Caco-2 (cell line): ENCODE results near the gene RHOH. TPM values are rescaled to one million over a fixed set of nuclear protein-coding genes. Genes with fewer than 3 reads are reported as not detected.

Source experiments
- BruUV-seq: library from RNA; stranded (reverse); fragments of 400-500 nt; replicated peaks from 2 replicates; lab custom pipeline; 2021; lab: Mats Ljungman, UMichigan
- CTCF ChIA-PET: fragments of 300-600 bp; sonication (Branson Sonifier 250); formaldehyde crosslinking; loops from one replicate; lab custom pipeline; 2022; ENCODE audit warnings: antibody characterized with exemption; lab: Charles Lee
- POLR2A ChIA-PET: fragments of 300-600 bp; sonication (Branson Sonifier 250); formaldehyde crosslinking; loops from one replicate; lab custom pipeline; 2022; ENCODE audit warnings: antibody characterized with exemption; lab: Charles Lee
- DNase-seq, 2 experiments: peaks; one replicate each; pipeline versions ENCODE4 v3.0.0 to v3.0.0-alpha.2; 2020 to 2022
- H3K27me3 ChIP-seq: replicated peaks from 2 replicates; pipeline ENCODE4 v1.6.0; 2011; ENCODE audit warnings: low read length; ENCODE audit not compliant: control insufficient read depth, insufficient read depth
- H3K36me3 ChIP-seq: 2 replicates; pipeline ENCODE4 v1.5.1; 2011; ENCODE audit warnings: low read length; ENCODE audit not compliant: control insufficient read depth, insufficient read depth
- H3K4me1 ChIP-seq: fragments of 250-450 bp; sonication (Bioruptor Pico); 2 replicates; pipeline ENCODE4 v1.5.1; 2020; ENCODE audit warnings: mild to moderate bottlenecking
- H3K4me3 ChIP-seq: 2 replicates; pipeline ENCODE4 v1.5.1; 2011; ENCODE audit warnings: low read depth, mild to moderate bottlenecking, control low read depth, low read length
- H3K9me3 ChIP-seq: fragments of 250-450 bp; sonication (Bioruptor Pico); 2 replicates; pipeline ENCODE4 v1.5.1; 2020; ENCODE audit warnings: mild to moderate bottlenecking, moderate library complexity
- H3K27ac Mint-ChIP-seq: one replicate; pipeline ENCODE4 v1.8.0; 2022; ENCODE audit warnings: mixed read lengths; ENCODE audit not compliant: unreplicated experiment
- H3K27me3 Mint-ChIP-seq: one replicate; pipeline ENCODE4 v1.8.0; 2022; ENCODE audit warnings: mixed read lengths; ENCODE audit not compliant: insufficient read depth, unreplicated experiment
- H3K36me3 Mint-ChIP-seq: one replicate; pipeline ENCODE4 v1.8.0; 2022; ENCODE audit warnings: mild to moderate bottlenecking, mixed read lengths; ENCODE audit not compliant: insufficient read depth, unreplicated experiment
- H3K4me1 Mint-ChIP-seq: one replicate; pipeline ENCODE4 v1.8.0; 2022; ENCODE audit warnings: low read depth, mixed read lengths; ENCODE audit not compliant: unreplicated experiment
- H3K4me3 Mint-ChIP-seq: one replicate; pipeline ENCODE4 v1.8.0; 2022; ENCODE audit warnings: mild to moderate bottlenecking, moderate library complexity, mixed read lengths; ENCODE audit not compliant: unreplicated experiment
- H3K9me3 Mint-ChIP-seq: one replicate; pipeline ENCODE4 v1.8.0; 2022; ENCODE audit warnings: mixed read lengths; ENCODE audit not compliant: unreplicated experiment
- CTCF ChIP-seq, 2 experiments: fragments of 200-600 bp in 1 of 2; IDR thresholded peaks; 1 replicate in 1 of 2; 2 replicates in 1 of 2; pipeline versions ENCODE4 v1.5.1 to v1.8.0; 2011 to 2022; ENCODE audit warnings: antibody characterized with exemption in 1 of 2, control low read depth in 1 of 2, inconsistent platforms in 1 of 2, low read depth in 1 of 2, low read length in 1 of 2, mild to moderate bottlenecking in 1 of 2, moderate library complexity in 1 of 2; ENCODE audit not compliant: insufficient read depth in 1 of 2, severe bottlenecking in 1 of 2, unreplicated experiment in 1 of 2
- intact Hi-C: fragments of 100-400 bp; cut with micrococcal nuclease; formaldehyde crosslinking; loops from one replicate; pipeline ENCODE4 v1.10.0; 2022; ENCODE audit not compliant: unreplicated experiment
- total RNA-seq: library from RNA; stranded (reverse); gene quantifications from 2 replicates; pipeline ENCODE4 v1.2.3, GENCODE V29; 2022

Gene RHOH
- total RNA-seq, 1 experiment from 2014 or later, result not detected

GRCh38 chr4:40212674-40213527, 16.1 kb downstream of the RHOH start:
- intact Hi-C loops, result no loop called here
- BruUV-seq, result no TSS peak
- ChIA-PET POLR2A (no interaction called here), CTCF (no interaction called here)
- TF ChIP-seq CTCF (IDR thresholded peaks at IDR 0.05; ENCODE audit: insufficient read depth in 1 of 2, low read depth in 1 of 2, low read length in 1 of 2, severe bottlenecking in 1 of 2, unreplicated experiment in 1 of 2), result no peak
- H3K4me3 ChIP-seq, result no peak overlapping the region
- H3K27me3 ChIP-seq, result no peaks in the 10 kb centered on the region
- no peak for DNase-seq
- no peaks in the 10 kb centered on the region for H3K4me1 ChIP-seq
- Mint-ChIP-seq H3K27me3 (no peaks in the 10 kb centered on the region), H3K9me3 (no peaks in the 10 kb centered on the region), H3K4me3 (no peak overlapping the region), H3K36me3 (no peaks in the 10 kb centered on the region), H3K4me1 (peaks cover 7% of the 10 kb centered on the region), H3K27ac (no peak overlapping the region)
- no peaks in the 10 kb centered on the region for H3K9me3 ChIP-seq
- no peaks in the 10 kb centered on the region for H3K36me3 ChIP-seq

- no peaks in the 10 kb centered on the region for H3K27me3 ChIP-seq
- no TSS peak for BruUV-seq
- H3K4me1 Mint-ChIP-seq, result peaks cover 14% of the 10 kb centered on the region
- no peak overlapping the region for H3K4me3 Mint-ChIP-seq
- H3K9me3 Mint-ChIP-seq, result no peaks in the 10 kb centered on the region
- no peak for TF ChIP-seq CTCF (IDR thresholded peaks at IDR 0.05; ENCODE audit: insufficient read depth in 1 of 2, low read depth in 1 of 2, low read length in 1 of 2, severe bottlenecking in 1 of 2, unreplicated experiment in 1 of 2)
- peaks cover 7% of the 10 kb centered on the region for H3K4me1 ChIP-seq
- intact Hi-C loops, result no loop called here
- H3K9me3 ChIP-seq, result no peaks in the 10 kb centered on the region
- no peak overlapping the region for H3K27ac Mint-ChIP-seq
- H3K4me3 ChIP-seq, result no peak overlapping the region
- ChIA-PET POLR2A (no interaction called here), CTCF (no interaction called here)
- no peaks in the 10 kb centered on the region for H3K27me3 Mint-ChIP-seq
- no peaks in the 10 kb centered on the region for H3K36me3 Mint-ChIP-seq
- no peaks in the 10 kb centered on the region for H3K36me3 ChIP-seq
- no peak for DNase-seq
Measured at GRCh38 chr4:40214038-40214437, 17.2 kb downstream of the RHOH start.

- Mint-ChIP-seq H3K9me3 (no peaks in the 10 kb centered on the region), H3K4me1 (peaks cover 14% of the 10 kb centered on the region), H3K27me3 (no peaks in the 10 kb centered on the region), H3K27ac (no peak overlapping the region), H3K4me3 (no peak overlapping the region), H3K36me3 (no peaks in the 10 kb centered on the region)
- intact Hi-C loops, result no loop called here
- Histone ChIP-seq H3K4me1 (peaks cover 7% of the 10 kb centered on the region), H3K9me3 (no peaks in the 10 kb centered on the region), H3K36me3 (no peaks in the 10 kb centered on the region), H3K27me3 (no peaks in the 10 kb centered on the region), H3K4me3 (no peak overlapping the region)
- ChIA-PET CTCF (no interaction called here), POLR2A (no interaction called here)
- DNase-seq, result no peak
- TF ChIP-seq CTCF (IDR thresholded peaks at IDR 0.05; ENCODE audit: insufficient read depth in 1 of 2, low read depth in 1 of 2, low read length in 1 of 2, severe bottlenecking in 1 of 2, unreplicated experiment in 1 of 2), result no peak
- BruUV-seq, result no TSS peak
Measured at GRCh38 chr4:40214661-40215418, 18.0 kb downstream of the RHOH start.
